Keratinocyte (primary cell): ENCODE measurements around the gene ACSF3. TPM values are rescaled to one million over a fixed set of nuclear protein-coding genes. Genes with fewer than 3 reads are reported as not detected.

Experiments used
- DNase-seq: peaks from one replicate; pipeline ENCODE4 v3.0.0-alpha.2; 2011; ENCODE audit warnings: low read depth, missing footprints, low spot score
- FAIRE-seq: peaks from 2 replicates; lab custom pipeline; 2011; peaks lifted over from hg19 to GRCh38; lab: Jason Lieb, UNC
- H2AFZ ChIP-seq: 2 replicates; pipeline ENCODE4 v1.6.0; 2012; ENCODE audit warnings: low read length, control low read depth, inconsistent platforms; ENCODE audit not compliant: control insufficient read depth
- H3K27ac ChIP-seq: 2 replicates; pipeline ENCODE4 v1.5.1; 2011; ENCODE audit warnings: low read length; ENCODE audit not compliant: control insufficient read depth, insufficient read depth
- H3K27me3 ChIP-seq: 3 replicates; pipeline ENCODE4 v1.6.0; 2011; ENCODE audit warnings: low read length; ENCODE audit not compliant: control insufficient read depth, insufficient read depth; ENCODE audit errors: extremely low read depth
- H3K36me3 ChIP-seq, 2 experiments: 2 replicates in 1 of 2; 3 replicates in 1 of 2; pipeline ENCODE4 v1.5.1; 2011; ENCODE audit warnings: low read length in 2 of 2, mild to moderate bottlenecking in 1 of 2; ENCODE audit not compliant: control insufficient read depth in 2 of 2, insufficient read depth in 2 of 2; ENCODE audit errors: extremely low read depth in 1 of 2
- H3K4me1 ChIP-seq: 3 replicates; pipeline ENCODE4 v1.5.1; 2011; ENCODE audit warnings: low read length; ENCODE audit not compliant: control insufficient read depth, insufficient read depth; ENCODE audit errors: extremely low read depth
- H3K4me2 ChIP-seq: 3 replicates; pipeline ENCODE4 v1.6.0; 2011; ENCODE audit warnings: low read depth, low read length; ENCODE audit not compliant: control insufficient read depth, insufficient read depth; ENCODE audit errors: extremely low read depth
- H3K4me3 ChIP-seq, 3 experiments: fragments of 200-600 bp in 1 of 3; sonication (generic) in 1 of 3; 2 replicates in 2 of 3; 3 replicates in 1 of 3; pipeline ENCODE4 v1.5.1; 2011 to 2016; ENCODE audit warnings: low read length in 3 of 3, mild to moderate bottlenecking in 3 of 3, control low read depth in 2 of 3, inconsistent platforms in 1 of 3, low read depth in 1 of 3, mixed read lengths in 1 of 3, mixed run types in 1 of 3, moderate library complexity in 1 of 3; ENCODE audit not compliant: control insufficient read depth in 2 of 3, insufficient read depth in 2 of 3; ENCODE audit errors: extremely low read depth in 1 of 3
- H3K79me2 ChIP-seq: 2 replicates; pipeline ENCODE4 v1.6.0; 2012; ENCODE audit warnings: low read length; ENCODE audit not compliant: control insufficient read depth, insufficient read depth
- H3K9ac ChIP-seq: 3 replicates; pipeline ENCODE4 v1.6.0; 2011; ENCODE audit warnings: low read length; ENCODE audit not compliant: control insufficient read depth, insufficient read depth; ENCODE audit errors: extremely low read depth
- H3K9me1 ChIP-seq: 3 replicates; pipeline ENCODE4 v1.6.0; 2011; ENCODE audit warnings: low read length; ENCODE audit not compliant: control insufficient read depth, insufficient read depth; ENCODE audit errors: extremely low read depth
- H3K9me3 ChIP-seq: 2 replicates; pipeline ENCODE4 v1.5.1; 2012; ENCODE audit warnings: low read depth, low read length; ENCODE audit not compliant: control insufficient read depth
- H4K20me1 ChIP-seq: 3 replicates; pipeline ENCODE4 v1.6.0; 2011; ENCODE audit warnings: low read length; ENCODE audit not compliant: control insufficient read depth, insufficient read depth; ENCODE audit errors: extremely low read depth
- EZH2 ChIP-seq: IDR thresholded peaks from one replicate; pipeline ENCODE4 v1.6.1; 2012; ENCODE audit warnings: inconsistent platforms, mild to moderate bottlenecking, low read length, moderate library complexity
- dilution Hi-C: fragments of 300-500 bp; cut with MboI; formaldehyde crosslinking; loops from one replicate; pipeline ENCODE4 v1.7.0; 2020; ENCODE audit warnings: low sequenced_read_pairs; ENCODE audit not compliant: extremely low pct_ligation_motif_present
- polyA minus RNA-seq, 3 experiments: library from RNA; depleted of rRNA, polyadenylated mRNA; stranded (reverse); fragments of >200 nt; gene quantifications; 1 replicate in 1 of 3; 2 replicates in 1 of 3; 3 replicates in 1 of 3; pipeline ENCODE4 v1.2.3, GENCODE V29; 2011
- polyA plus RNA-seq, 5 experiments: library from polyadenylated mRNA; depleted of rRNA in 3 of 5; stranded (reverse) in 3 of 5; stranded (forward) in 1 of 5; unstranded in 1 of 5; fragments of >200 nt; gene quantifications; 1 replicate in 1 of 5; 2 replicates in 3 of 5; 3 replicates in 1 of 5; pipeline versions ENCODE4 v1.2.1 to v1.2.3, GENCODE V29; 2011 to 2012; ENCODE audit warnings: missing spikeins in 2 of 5, low read depth in 1 of 5, low replicate concordance in 1 of 5
- TF ChIP-seq, protein P1 (sequence below), 3 experiments: IDR thresholded peaks in 1 of 3; conservative IDR thresholded peaks in 1 of 3; optimal IDR thresholded peaks in 1 of 3; 2 replicates in 2 of 3; 3 replicates in 1 of 3; pipeline versions ENCODE3 to v1.5.1; 2011; ENCODE audit warnings: low read length in 3 of 3, mild to moderate bottlenecking in 3 of 3, moderate library complexity in 2 of 3, control low read depth in 1 of 3, inconsistent platforms in 1 of 3; ENCODE audit not compliant: insufficient read depth in 2 of 3; ENCODE audit errors: extremely low read depth in 1 of 3

ACSF3 gene
- 9.8 to 13.4 TPM (median 11.2 TPM) in 3 replicates for polyA plus RNA-seq
- 3.0 TPM for polyA plus RNA-seq (2011; ENCODE audit: low read depth)
- polyA plus RNA-seq (2011; cell fraction: cytosol; rRNA removed), result 6.5 and 10.8 TPM in 2 replicates
- polyA plus RNA-seq (2011; cell fraction: nucleus; rRNA removed), result 20.8 and 21.9 TPM in 2 replicates
- polyA plus RNA-seq (2012; ENCODE audit: low replicate concordance), result 12.0 and 13.1 TPM in 2 replicates
- 11.6 to 24.3 TPM (median 15.6 TPM) in 3 replicates for polyA minus RNA-seq
- polyA minus RNA-seq (2011; cell fraction: cytosol; rRNA and poly(A)+ RNA removed), result 16.3 TPM
- 13.4 and 18.7 TPM in 2 replicates for polyA minus RNA-seq (2011; cell fraction: nucleus; rRNA and poly(A)+ RNA removed)

DNA sequence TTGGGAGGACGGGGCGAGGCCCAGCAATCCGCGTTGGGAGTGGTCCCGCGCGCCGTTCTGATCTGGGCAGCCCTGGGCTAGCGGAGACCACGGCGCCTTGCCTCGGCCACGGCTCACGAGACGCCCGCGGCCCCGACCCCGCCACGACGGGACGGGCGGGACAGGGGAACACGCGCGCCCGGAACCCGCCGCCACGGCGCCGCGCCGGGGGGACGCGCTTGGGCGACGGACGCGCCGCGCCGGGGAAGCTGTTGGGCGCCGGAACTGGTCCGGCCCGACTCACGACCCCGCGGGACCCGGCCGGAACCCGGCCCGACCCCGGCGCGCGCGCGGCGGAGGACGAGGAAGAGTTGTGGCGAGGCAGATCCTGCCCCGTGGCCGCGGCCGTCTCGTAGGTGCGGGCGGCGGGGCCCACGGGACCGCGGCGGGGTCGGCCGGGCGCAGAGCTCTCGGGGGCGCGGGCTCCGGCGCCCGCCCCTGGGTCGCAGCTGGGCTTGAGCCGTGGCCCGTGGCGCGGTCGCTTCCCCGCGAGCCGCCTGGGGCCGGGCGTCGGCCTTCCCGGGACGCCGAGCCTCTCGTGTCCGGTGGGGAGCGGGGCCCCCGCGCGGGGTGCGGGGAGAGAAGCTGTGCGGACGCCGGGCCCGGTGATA lies at the start of gene ACSF3:
ACSF3 (plus strand) TSS at position 251 of the 650 bp plus-strand sequence. CDS start 6,830 bp downstream, outside the sequence.
- FAIRE-seq, result no peak
- peak within 1 kb of the TSS; percentile 62 for H3K27ac ChIP-seq
- TF ChIP-seq, protein P1, sequence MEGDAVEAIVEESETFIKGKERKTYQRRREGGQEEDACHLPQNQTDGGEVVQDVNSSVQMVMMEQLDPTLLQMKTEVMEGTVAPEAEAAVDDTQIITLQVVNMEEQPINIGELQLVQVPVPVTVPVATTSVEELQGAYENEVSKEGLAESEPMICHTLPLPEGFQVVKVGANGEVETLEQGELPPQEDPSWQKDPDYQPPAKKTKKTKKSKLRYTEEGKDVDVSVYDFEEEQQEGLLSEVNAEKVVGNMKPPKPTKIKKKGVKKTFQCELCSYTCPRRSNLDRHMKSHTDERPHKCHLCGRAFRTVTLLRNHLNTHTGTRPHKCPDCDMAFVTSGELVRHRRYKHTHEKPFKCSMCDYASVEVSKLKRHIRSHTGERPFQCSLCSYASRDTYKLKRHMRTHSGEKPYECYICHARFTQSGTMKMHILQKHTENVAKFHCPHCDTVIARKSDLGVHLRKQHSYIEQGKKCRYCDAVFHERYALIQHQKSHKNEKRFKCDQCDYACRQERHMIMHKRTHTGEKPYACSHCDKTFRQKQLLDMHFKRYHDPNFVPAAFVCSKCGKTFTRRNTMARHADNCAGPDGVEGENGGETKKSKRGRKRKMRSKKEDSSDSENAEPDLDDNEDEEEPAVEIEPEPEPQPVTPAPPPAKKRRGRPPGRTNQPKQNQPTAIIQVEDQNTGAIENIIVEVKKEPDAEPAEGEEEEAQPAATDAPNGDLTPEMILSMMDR (optimal IDR thresholded peaks at IDR 0.05 in 1 of 3, IDR thresholded peaks at IDR 0.05 in 1 of 3, conservative IDR thresholded peaks at IDR 0.05 in 1 of 3; ENCODE audit: extremely low read depth in 1 of 3, insufficient read depth in 2 of 3, low read length in 3 of 3), result no peak
- TF ChIP-seq EZH2, result no peak

DNA sequence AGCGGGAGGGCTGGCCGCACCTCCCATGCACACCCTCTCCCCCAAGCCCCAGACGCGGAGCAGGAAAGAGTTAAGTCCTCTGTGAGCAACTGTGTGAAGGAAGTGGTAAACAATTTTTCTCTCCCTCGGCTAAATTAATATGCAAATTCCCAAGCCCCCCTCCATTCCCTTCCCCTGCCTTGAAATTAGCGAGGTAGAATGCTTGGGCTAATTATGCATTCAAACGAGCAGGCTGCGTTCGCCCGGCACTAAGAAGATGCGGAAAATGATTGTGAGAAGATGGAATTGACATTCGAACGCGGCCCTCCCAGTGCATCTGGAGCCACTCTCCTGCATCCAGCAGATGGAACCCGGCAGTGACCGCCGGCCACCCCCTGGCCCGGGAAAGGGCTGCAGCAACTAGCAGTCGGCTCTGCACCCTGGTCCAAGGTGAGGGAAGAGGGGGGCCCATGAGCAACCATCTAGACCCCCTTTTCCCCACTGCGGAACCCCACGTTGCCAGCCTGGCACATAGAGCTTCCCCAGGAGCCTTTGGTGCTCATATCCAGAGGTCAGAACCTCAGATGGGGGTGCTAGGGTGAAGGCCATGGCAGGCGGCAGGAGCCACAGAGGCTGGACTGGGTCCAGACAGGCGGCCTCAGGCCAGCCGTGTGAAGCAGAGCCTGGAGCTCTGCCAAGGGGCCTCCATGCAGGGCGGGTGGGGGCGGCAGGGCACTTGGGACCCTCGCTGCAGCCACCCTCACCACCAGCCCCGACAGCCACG lies 49.1 kb upstream of the ACSF3 start:
- Histone ChIP-seq H3K27ac (no peak overlapping the region), H2AFZ (no peak overlapping the region), H3K4me2 (no peak overlapping the region), H3K4me1 (no peaks in the 10 kb centered on the region), H3K9me3 (no peaks in the 10 kb centered on the region), H3K27me3 (peaks cover 52% of the 10 kb centered on the region), H4K20me1 (no peaks in the 10 kb centered on the region), H3K9ac (no peak overlapping the region), H3K79me2 (no peaks in the 10 kb centered on the region), H3K4me3 (no peak overlapping the region), H3K36me3 (no peaks in the 10 kb centered on the region), H3K9me1 (no peaks in the 10 kb centered on the region)
- no peak for DNase-seq
- dilution Hi-C loops, result no loop called here
- TF ChIP-seq EZH2, result no peak
- TF ChIP-seq, protein P1 (optimal IDR thresholded peaks at IDR 0.05 in 1 of 3, IDR thresholded peaks at IDR 0.05 in 1 of 3, conservative IDR thresholded peaks at IDR 0.05 in 1 of 3; ENCODE audit: extremely low read depth in 1 of 3, insufficient read depth in 2 of 3, low read length in 3 of 3), result no peak
- no peak for FAIRE-seq

More for the DNA sequence above, at the start of gene ACSF3:
- Histone ChIP-seq H3K9me3 (no peaks in the 10 kb centered on the region), H2AFZ (peak within 1 kb of the TSS; percentile 84), H3K4me3 (peak within 1 kb of the TSS; percentile 57 to 91 (median 85)), H3K36me3 (no peaks in the 10 kb centered on the region), H3K79me2 (peaks cover 46% of the 10 kb centered on the region), H3K4me1 (peaks cover 8% of the 10 kb centered on the region), H3K9me1 (no peaks in the 10 kb centered on the region), H3K27me3 (peaks cover 20% of the 10 kb centered on the region), H3K4me2 (peak within 1 kb of the TSS; percentile 75), H4K20me1 (no peaks in the 10 kb centered on the region), H3K9ac (peak within 1 kb of the TSS; percentile 84)
- dilution Hi-C loops, result no loop called here
- DNase-seq, result no peak
